Activated T-helper 1 cell treated with Interleukin-2 at 50 U/mL for 16 hours (primary cell): ENCODE measurements around the gene SLC1A3.

Experiments used
- DNase-seq: peaks from one replicate; pipeline ENCODE4 v3.0.0-alpha.2; 2020; ENCODE audit warnings: low read depth

Gene SLC1A3

GRCh38 chr5:36599986-36600779, 6.2 kb upstream of the SLC1A3 start:
- no peak for DNase-seq

- no peak for DNase-seq
These were observed 5.4 kb upstream of the SLC1A3 start for GRCh38 chr5:36600917-36601527.

- DNase-seq = no peak
These were observed 3.6 kb upstream of the SLC1A3 start for GRCh38 chr5:36602704-36603321.

GRCh38 chr5:36605241-36605640, 1.2 kb upstream of the SLC1A3 start:
- DNase-seq = no peak

GRCh38 chr5:36606036-36606427, 374 bp upstream of the SLC1A3 start:
- DNase-seq = no peak

- no peak for DNase-seq
These were observed 737 bp downstream of the SLC1A3 start for GRCh38 chr5:36607114-36607571.

- no peak for DNase-seq
These were observed 1.7 kb downstream of the SLC1A3 start for GRCh38 chr5:36607838-36608783.

GRCh38 chr5:36610621-36611020, 4.2 kb downstream of the SLC1A3 start:
- no peak for DNase-seq

GRCh38 chr5:36611520-36612274, 5.3 kb downstream of the SLC1A3 start:
- DNase-seq = no peak

- DNase-seq = no peak
These were observed 6.8 kb downstream of the SLC1A3 start for GRCh38 chr5:36613241-36613640.

GRCh38 chr5:36613771-36614656, 7.6 kb downstream of the SLC1A3 start:
- DNase-seq = no peak

GRCh38 chr5:36614657-36615308, 8.4 kb downstream of the SLC1A3 start:
- DNase-seq = no peak

- DNase-seq = no peak
These were observed 12.7 kb downstream of the SLC1A3 start for GRCh38 chr5:36619012-36619635.

- DNase-seq = no peak
These were observed 15.6 kb downstream of the SLC1A3 start for GRCh38 chr5:36621985-36622384.

- no peak for DNase-seq
These were observed 17.4 kb downstream of the SLC1A3 start for GRCh38 chr5:36623832-36624231.

- no peak for DNase-seq
These were observed 17.9 kb downstream of the SLC1A3 start for GRCh38 chr5:36624277-36624676.

GRCh38 chr5:36628695-36629094, 22.3 kb downstream of the SLC1A3 start:
- no peak for DNase-seq

GRCh38 chr5:36629729-36630128, 23.3 kb downstream of the SLC1A3 start:
- DNase-seq = no peak
